Cardiac septum (tissue), 1 donor: ENCODE data around the gene CDC123. TPM values are rescaled to one million over a fixed set of nuclear protein-coding genes. Genes with fewer than 3 reads are reported as not detected.
"Not testable (repeated sequence)": the region's sequence is repeated elsewhere in the genome, so short reads cannot be mapped to it uniquely, and the experiment has no call there.

Experiments
- DNase-seq: peaks from one replicate; pipeline ENCODE4 v3.0.0-alpha.2; 2020; ENCODE audit warnings: low spot score
- intact Hi-C: fragments of 100-400 bp; cut with DNase I; formaldehyde crosslinking; loops from one replicate; pipeline ENCODE4 v1.14.0; 2022
- total RNA-seq: library from RNA; stranded (reverse); fragmentation: NEBNext Ultra II Directional; extraction: Animal tissue kit (Norgen Biotek cat#: 25700); gene quantifications from one replicate; pipeline ENCODE4 v1.2.1, GENCODE V29; 2021
- donor health status: DM: no; HTN: no; CAD: no.

CDC123 gene
- total RNA-seq, 1 donor from 2014 or later = 44.2 TPM

DNA sequence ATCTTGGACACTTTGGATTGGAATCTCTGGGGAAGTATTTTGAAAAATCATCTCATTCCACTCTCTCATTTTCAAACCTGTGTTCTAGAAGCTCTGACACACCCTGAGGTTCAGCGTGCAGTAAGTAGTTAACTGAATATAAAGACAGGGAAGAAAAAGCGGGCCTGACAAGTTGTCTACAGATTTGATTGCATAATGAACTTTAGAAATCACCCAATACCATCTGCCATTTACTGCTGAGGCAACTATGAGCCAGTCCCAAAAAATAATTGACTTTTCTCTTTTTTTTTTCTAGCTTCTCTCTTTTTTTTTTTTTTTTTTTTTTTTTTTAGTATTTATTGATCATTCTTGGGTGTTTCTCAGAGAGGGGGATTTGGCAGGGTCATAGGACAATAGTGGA, 29.5 kb downstream of the CDC123 start:
- DNase-seq = no peak
- intact Hi-C loops = no loop called here

DNA sequence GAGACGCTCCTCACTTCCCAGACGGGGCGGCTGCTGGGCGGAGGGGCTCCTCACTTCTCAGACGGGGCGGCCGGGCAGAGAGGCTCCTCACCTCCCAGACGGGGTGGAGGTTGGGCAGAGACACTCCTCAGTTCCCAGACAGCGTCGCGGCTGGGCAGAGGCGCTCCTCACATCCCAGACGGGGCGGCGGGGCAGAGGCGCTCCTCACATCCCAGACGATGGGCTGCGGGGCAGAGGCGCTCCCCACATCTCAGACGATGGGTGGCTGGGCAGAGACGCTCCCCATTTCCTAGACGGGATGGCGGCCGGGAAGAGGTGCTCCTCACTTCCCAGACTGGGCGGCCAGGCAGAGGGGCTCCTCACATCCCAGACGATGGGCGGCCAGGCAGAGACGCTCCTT, 30.4 kb downstream of the CDC123 start:
- intact Hi-C loops, DNase-seq: not testable (repeated sequence)

DNA sequence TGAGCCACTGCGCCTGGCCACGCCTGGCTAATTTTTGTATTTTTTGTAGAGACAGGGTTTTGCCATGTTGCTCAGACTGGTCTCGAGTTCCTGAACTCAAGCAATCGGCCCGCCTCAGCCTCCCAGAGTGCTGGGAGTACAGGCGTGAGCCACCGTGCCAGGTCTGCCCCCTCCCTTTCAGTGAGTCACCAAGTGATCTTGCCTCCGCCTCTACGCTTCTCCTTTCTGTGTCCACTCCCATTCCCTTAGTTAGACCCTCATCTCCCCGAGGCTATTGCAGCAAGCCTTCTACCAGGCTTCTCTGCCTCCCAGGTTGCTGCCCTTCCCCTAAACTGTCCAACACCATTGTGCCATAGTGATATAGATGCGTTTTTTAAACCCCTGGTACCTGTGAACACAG, 32.9 kb downstream of the CDC123 start:
- intact Hi-C loops = no loop called here
- DNase-seq = no peak

GRCh38 chr10:12234687-12235086, 38.7 kb downstream of the CDC123 start:
- intact Hi-C loops = not testable (repeated sequence)
- DNase-seq = peak; percentile 72

DNA sequence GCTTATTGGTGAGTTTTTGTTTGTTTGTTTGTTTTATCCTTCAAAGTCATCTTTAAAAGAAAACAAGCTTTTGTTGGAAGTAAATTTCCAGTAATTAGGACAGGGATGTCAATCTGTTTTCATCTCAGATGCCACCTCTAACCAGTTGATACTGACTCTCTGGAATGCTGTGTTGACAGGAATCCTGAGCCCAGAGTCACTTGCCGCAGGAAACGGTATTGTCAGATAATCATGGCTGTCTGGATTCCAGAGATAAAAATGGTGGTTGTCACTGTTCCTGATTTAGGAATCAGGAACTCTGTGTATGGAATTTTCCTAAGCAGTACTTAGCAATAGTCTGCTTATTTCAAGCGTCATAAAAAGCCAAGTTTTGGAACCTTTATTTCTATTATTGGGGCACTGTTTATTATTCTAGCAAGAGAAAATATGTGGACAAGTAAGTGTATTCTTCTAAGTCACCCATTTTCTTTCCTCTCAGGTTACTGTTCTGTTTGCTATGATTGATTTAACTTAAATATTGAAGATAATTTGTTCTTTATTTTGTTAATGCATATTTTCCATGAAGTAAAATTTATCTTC, 39.2 kb downstream of the CDC123 start:
- intact Hi-C loops = no loop called here
- no peak for DNase-seq

DNA sequence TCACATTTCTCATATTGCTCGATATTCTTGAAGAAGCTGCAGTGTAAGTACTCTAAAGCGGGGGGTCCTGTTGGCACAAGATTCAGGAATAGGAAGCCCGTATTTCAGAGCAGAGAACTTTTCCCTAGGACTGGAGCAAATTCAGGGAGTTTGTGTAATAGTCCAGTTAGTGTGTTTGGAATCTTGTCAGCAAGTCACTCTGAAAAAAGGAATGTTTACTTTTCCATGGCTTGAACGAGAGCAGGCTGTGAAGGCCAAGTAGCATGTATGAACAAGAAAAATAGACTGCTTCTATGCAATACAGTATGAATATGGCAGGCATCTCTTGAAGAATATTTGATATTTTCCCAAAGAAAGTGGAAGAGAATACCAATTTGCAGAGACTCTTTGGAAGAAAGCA, 39.8 kb downstream of the CDC123 start:
- peak; percentile 15 for DNase-seq
- intact Hi-C loops = no loop called here

GRCh38 chr10:12237265-12238220, 41.6 kb downstream of the CDC123 start:
- intact Hi-C loops = no loop called here
- peak; percentile 33 for DNase-seq

GRCh38 chr10:12238821-12239220, 42.8 kb downstream of the CDC123 start:
- peak; percentile 54 for DNase-seq
- intact Hi-C loops = no loop called here

GRCh38 chr10:12241810-12242529, 46.0 kb downstream of the CDC123 start:
- intact Hi-C loops = no loop called here
- peak; percentile 78 for DNase-seq

- intact Hi-C loops = no loop called here
- DNase-seq = peak; percentile 76
These were observed 48.1 kb downstream of the CDC123 start for GRCh38 chr10:12243864-12244620.

DNA sequence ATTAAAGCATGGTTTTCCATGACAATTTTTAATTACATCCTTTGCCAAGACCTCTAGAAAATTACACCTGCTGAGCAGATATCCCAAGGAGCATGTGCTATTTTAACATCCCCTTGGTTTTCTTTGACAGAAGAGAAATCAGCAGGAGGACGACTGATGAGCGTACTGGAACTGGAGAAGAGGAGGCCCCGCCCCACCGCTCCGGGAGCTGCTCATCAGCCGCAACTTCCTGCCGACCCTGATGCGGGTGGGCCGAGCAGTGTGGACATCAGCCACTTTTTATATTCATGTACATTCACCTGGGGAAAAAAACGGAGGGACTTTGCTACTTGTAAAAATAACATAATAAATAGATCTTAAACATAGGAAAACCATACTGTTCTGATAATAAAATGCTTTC, 54.2 kb downstream of the CDC123 start:
- intact Hi-C loops = no loop called here

DNA sequence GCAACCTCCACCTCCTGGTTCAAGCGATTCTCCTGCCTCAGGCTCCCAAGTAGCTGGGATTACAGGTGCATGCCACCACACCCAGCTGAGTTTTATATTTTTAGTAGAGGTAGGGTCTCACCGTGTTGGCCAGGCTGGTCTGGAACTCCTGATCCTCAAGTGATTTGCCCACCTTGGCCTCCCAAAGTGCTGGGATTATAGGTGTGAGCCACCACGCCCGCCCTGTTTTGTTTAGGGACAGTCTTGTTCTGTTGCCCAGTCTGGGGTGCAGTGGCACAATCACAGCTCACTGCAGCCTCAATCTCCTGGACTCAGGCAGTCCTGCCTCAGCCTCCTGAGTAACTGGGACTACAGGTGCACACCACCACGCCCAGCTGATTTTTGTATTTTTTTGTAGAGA, 54.7 kb downstream of the CDC123 start:
- intact Hi-C loops = not testable (repeated sequence)
- DNase-seq = peak; percentile 12

More for the DNA sequence above, 54.2 kb downstream of the CDC123 start:
- peak; percentile 41 for DNase-seq

DNA sequence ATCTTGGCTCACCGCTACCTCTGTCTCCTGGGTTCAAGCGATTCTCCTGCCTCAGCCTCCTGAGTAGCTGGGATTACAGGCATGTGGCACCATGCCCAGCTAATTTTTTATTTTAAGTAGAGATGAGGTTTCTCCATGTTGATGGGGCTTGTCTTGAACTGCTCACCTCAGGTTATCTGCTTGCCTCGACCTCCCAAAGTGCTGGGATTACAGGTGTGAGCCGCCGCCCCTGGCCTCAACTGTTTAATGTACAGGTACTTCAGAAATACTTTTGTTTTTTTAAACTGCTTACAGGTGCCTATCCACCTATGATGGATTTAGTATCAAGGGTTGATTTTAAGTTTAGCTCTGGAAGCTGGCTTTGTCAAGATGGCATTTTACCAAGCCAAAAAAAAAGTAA, 55.6 kb downstream of the CDC123 start:
- intact Hi-C loops = no loop called here
- peak; percentile 3 for DNase-seq

DNA sequence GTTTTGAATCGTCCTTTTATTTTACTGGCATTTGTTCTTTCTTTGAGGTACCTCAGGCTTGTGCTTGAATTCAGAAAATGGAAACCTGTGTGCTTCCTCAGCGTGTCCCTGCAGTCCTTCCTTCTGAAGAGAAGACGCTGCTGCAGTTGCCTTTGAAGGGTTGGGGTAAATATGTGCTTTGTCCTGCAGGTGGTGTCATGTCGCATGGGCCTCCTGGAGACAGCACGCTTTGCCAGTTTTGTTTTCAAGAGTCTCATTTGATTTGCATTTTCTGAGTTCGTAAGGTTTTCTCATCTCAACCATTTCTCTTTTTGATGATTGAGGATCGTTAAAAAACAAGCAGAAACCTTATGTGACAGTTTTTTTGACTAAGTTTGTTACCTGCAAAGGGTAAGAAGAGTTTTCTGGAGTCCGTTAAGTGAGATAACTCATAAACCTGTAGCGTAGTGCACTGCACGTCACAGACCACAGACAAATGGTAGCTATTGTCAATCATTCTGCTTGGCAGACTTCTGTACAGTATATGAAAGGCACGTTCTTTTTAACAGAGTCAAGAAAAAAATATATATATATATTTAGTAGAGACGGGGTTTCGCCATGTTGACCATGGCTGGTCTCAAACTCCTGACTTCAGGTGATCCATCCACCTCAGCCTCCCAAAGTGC, 57.0 kb downstream of the CDC123 start:
- DNase-seq = no peak
- intact Hi-C loops = no loop called here

DNA sequence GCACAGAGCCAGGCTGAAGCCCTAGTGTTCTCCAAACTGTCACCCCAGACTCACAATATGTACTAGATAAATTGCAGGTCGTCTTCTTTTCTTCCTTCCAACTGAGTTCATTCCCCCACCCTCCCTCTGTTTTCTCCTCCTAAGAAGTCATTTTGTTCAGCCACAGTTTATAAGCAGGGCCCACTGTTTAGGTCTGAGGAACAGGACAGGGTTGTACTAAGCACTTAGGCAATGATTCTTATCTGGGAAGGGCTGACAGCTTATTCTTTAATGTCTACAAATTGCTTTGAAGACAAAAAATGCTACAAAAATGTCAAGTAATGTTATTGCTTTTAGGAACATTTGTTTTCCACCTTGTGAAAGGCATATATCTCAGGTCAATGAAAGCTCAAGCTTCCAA, 59.1 kb downstream of the CDC123 start:
- intact Hi-C loops = no loop called here
- DNase-seq = no peak

- intact Hi-C loops = loop anchor here (10.0 kb wide), 1 partner anchor 645 kb away; no protein-coding TSS in a partner anchor
- DNase-seq = no peak
These were observed 64.0 kb downstream of the CDC123 start for GRCh38 chr10:12259988-12260387.

DNA sequence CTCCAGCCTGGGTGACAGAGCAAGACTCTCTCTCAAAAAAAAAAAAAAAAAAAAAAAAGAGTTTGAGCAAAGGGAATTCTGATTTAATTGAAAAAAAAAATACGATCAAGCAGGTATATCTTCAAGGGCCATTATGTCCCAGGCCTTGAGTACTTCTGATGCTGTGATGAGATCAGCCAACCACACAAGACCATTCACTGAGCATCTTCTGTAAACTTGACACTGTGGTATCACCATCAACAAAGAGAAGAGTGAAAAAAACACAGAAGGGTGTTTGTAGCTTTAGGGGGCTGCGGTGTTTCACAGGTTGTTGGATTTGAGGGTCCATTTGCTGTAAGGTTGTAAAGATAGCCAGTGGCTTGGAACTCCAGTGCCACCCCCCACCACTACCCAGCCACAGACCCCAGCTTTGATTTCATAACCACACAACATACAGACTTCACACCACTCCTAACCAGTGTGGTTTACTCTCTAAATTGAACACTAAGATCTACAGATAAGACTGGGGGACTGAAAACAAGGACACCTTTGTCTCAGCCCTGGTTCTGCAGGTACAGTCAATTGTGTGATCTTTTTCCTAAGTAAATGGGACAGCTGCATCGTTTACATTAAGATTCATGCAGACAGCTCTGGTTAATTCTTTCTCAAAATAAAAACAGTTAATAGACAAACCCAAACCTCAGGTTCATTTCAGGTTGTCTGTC, 66.4 kb downstream of the CDC123 start:
- intact Hi-C loops = loop anchor here (10.0 kb wide), 1 partner anchor 642 kb away; no protein-coding TSS in a partner anchor
- DNase-seq = no peak

GRCh38 chr10:12264204-12264940, 68.4 kb downstream of the CDC123 start:
- intact Hi-C loops = loop anchor here (2.0 to 10.0 kb wide), 3 partner anchors 392 to 640 kb away; no protein-coding TSS in a partner anchor
- peak; percentile 92 for DNase-seq
